Keratinocyte (primary cell): ENCODE results near the gene CD276. TPM values are rescaled to one million over a fixed set of nuclear protein-coding genes. Genes with fewer than 3 reads are reported as not detected.
A peak's percentile ranks its signal among the peaks of the same experiment; 100 is the strongest.

Source experiments
- DNase-seq: peaks from one replicate; pipeline ENCODE4 v3.0.0-alpha.2; 2011; ENCODE audit warnings: low read depth, missing footprints, low spot score
- FAIRE-seq: peaks from 2 replicates; lab custom pipeline; 2011; peaks lifted over from hg19 to GRCh38; lab: Jason Lieb, UNC
- H2AFZ ChIP-seq: 2 replicates; pipeline ENCODE4 v1.6.0; 2012; ENCODE audit warnings: low read length, control low read depth, inconsistent platforms; ENCODE audit not compliant: control insufficient read depth
- H3K27ac ChIP-seq: 2 replicates; pipeline ENCODE4 v1.5.1; 2011; ENCODE audit warnings: low read length; ENCODE audit not compliant: control insufficient read depth, insufficient read depth
- H3K27me3 ChIP-seq: 3 replicates; pipeline ENCODE4 v1.6.0; 2011; ENCODE audit warnings: low read length; ENCODE audit not compliant: control insufficient read depth, insufficient read depth; ENCODE audit errors: extremely low read depth
- H3K36me3 ChIP-seq, 2 experiments: 2 replicates in 1 of 2; 3 replicates in 1 of 2; pipeline ENCODE4 v1.5.1; 2011; ENCODE audit warnings: low read length in 2 of 2, mild to moderate bottlenecking in 1 of 2; ENCODE audit not compliant: control insufficient read depth in 2 of 2, insufficient read depth in 2 of 2; ENCODE audit errors: extremely low read depth in 1 of 2
- H3K4me1 ChIP-seq: 3 replicates; pipeline ENCODE4 v1.5.1; 2011; ENCODE audit warnings: low read length; ENCODE audit not compliant: control insufficient read depth, insufficient read depth; ENCODE audit errors: extremely low read depth
- H3K4me2 ChIP-seq: 3 replicates; pipeline ENCODE4 v1.6.0; 2011; ENCODE audit warnings: low read depth, low read length; ENCODE audit not compliant: control insufficient read depth, insufficient read depth; ENCODE audit errors: extremely low read depth
- H3K4me3 ChIP-seq, 3 experiments: fragments of 200-600 bp in 1 of 3; sonication (generic) in 1 of 3; 2 replicates in 2 of 3; 3 replicates in 1 of 3; pipeline ENCODE4 v1.5.1; 2011 to 2016; ENCODE audit warnings: low read length in 3 of 3, mild to moderate bottlenecking in 3 of 3, control low read depth in 2 of 3, inconsistent platforms in 1 of 3, low read depth in 1 of 3, mixed read lengths in 1 of 3, mixed run types in 1 of 3, moderate library complexity in 1 of 3; ENCODE audit not compliant: control insufficient read depth in 2 of 3, insufficient read depth in 2 of 3; ENCODE audit errors: extremely low read depth in 1 of 3
- H3K79me2 ChIP-seq: 2 replicates; pipeline ENCODE4 v1.6.0; 2012; ENCODE audit warnings: low read length; ENCODE audit not compliant: control insufficient read depth, insufficient read depth
- H3K9ac ChIP-seq: 3 replicates; pipeline ENCODE4 v1.6.0; 2011; ENCODE audit warnings: low read length; ENCODE audit not compliant: control insufficient read depth, insufficient read depth; ENCODE audit errors: extremely low read depth
- H3K9me1 ChIP-seq: 3 replicates; pipeline ENCODE4 v1.6.0; 2011; ENCODE audit warnings: low read length; ENCODE audit not compliant: control insufficient read depth, insufficient read depth; ENCODE audit errors: extremely low read depth
- H3K9me3 ChIP-seq: 2 replicates; pipeline ENCODE4 v1.5.1; 2012; ENCODE audit warnings: low read depth, low read length; ENCODE audit not compliant: control insufficient read depth
- H4K20me1 ChIP-seq: 3 replicates; pipeline ENCODE4 v1.6.0; 2011; ENCODE audit warnings: low read length; ENCODE audit not compliant: control insufficient read depth, insufficient read depth; ENCODE audit errors: extremely low read depth
- EZH2 ChIP-seq: IDR thresholded peaks from one replicate; pipeline ENCODE4 v1.6.1; 2012; ENCODE audit warnings: inconsistent platforms, mild to moderate bottlenecking, low read length, moderate library complexity
- dilution Hi-C: fragments of 300-500 bp; cut with MboI; formaldehyde crosslinking; loops from one replicate; pipeline ENCODE4 v1.7.0; 2020; ENCODE audit warnings: low sequenced_read_pairs; ENCODE audit not compliant: extremely low pct_ligation_motif_present
- polyA plus RNA-seq, 5 experiments: library from polyadenylated mRNA; depleted of rRNA in 3 of 5; stranded (reverse) in 3 of 5; stranded (forward) in 1 of 5; unstranded in 1 of 5; fragments of >200 nt; gene quantifications; 1 replicate in 1 of 5; 2 replicates in 3 of 5; 3 replicates in 1 of 5; pipeline versions ENCODE4 v1.2.1 to v1.2.3, GENCODE V29; 2011 to 2012; ENCODE audit warnings: missing spikeins in 2 of 5, low read depth in 1 of 5, low replicate concordance in 1 of 5
- TF ChIP-seq, protein P1 (sequence below), 3 experiments: IDR thresholded peaks in 1 of 3; conservative IDR thresholded peaks in 1 of 3; optimal IDR thresholded peaks in 1 of 3; 2 replicates in 2 of 3; 3 replicates in 1 of 3; pipeline versions ENCODE3 to v1.5.1; 2011; ENCODE audit warnings: low read length in 3 of 3, mild to moderate bottlenecking in 3 of 3, moderate library complexity in 2 of 3, control low read depth in 1 of 3, inconsistent platforms in 1 of 3; ENCODE audit not compliant: insufficient read depth in 2 of 3; ENCODE audit errors: extremely low read depth in 1 of 3

The CD276 gene
- polyA plus RNA-seq, 1 donor (not counting 4 experiments of a cell fraction or from before 2014, with no cell fraction given) = 62.9 TPM

- Histone ChIP-seq H3K9me1 (no peaks in the 10 kb centered on the region), H3K9me3 (no peaks in the 10 kb centered on the region), H4K20me1 (peaks cover 3% of the 10 kb centered on the region), H2AFZ (no peak overlapping the region), H3K79me2 (no peaks in the 10 kb centered on the region), H3K4me3 (peak overlapping the region; percentile 19 to 48 (median 27)), H3K27me3 (peaks cover 67% of the 10 kb centered on the region), H3K27ac (no peak overlapping the region), H3K36me3 (no peaks in the 10 kb centered on the region), H3K9ac (no peak overlapping the region), H3K4me1 (no peaks in the 10 kb centered on the region), H3K4me2 (peak overlapping the region; percentile 56)
- peak; percentile 97 for TF ChIP-seq EZH2
- TF ChIP-seq, protein P1, sequence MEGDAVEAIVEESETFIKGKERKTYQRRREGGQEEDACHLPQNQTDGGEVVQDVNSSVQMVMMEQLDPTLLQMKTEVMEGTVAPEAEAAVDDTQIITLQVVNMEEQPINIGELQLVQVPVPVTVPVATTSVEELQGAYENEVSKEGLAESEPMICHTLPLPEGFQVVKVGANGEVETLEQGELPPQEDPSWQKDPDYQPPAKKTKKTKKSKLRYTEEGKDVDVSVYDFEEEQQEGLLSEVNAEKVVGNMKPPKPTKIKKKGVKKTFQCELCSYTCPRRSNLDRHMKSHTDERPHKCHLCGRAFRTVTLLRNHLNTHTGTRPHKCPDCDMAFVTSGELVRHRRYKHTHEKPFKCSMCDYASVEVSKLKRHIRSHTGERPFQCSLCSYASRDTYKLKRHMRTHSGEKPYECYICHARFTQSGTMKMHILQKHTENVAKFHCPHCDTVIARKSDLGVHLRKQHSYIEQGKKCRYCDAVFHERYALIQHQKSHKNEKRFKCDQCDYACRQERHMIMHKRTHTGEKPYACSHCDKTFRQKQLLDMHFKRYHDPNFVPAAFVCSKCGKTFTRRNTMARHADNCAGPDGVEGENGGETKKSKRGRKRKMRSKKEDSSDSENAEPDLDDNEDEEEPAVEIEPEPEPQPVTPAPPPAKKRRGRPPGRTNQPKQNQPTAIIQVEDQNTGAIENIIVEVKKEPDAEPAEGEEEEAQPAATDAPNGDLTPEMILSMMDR (optimal IDR thresholded peaks at IDR 0.05 in 1 of 3, IDR thresholded peaks at IDR 0.05 in 1 of 3, conservative IDR thresholded peaks at IDR 0.05 in 1 of 3; ENCODE audit: extremely low read depth in 1 of 3, insufficient read depth in 2 of 3, low read length in 3 of 3) = no peak
- DNase-seq (no peak), FAIRE-seq (no peak)
- dilution Hi-C loops = no loop called here
Observed at GRCh38 chr15:73751899-73752805, 68.0 kb downstream of the CD276 start.

DNA sequence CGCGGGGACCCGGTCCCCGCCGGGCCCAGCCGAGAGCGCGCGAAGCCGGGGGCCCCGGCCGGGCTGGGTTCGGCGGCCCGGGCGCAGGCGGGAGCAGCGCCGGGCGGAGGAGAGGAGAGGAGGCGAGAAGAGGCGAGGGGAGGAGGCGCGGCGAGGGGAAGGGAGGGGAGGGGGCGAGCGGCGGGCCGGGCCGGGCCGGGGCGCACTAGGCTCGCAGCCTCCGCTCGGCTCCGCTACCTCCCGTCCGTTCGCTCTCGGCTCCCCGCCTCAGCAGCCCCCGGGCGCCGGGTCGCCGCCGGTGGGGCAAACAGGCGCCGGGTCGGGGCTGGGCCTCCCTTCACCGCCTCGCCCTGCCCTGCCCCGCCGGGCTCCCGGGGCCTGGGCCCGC, 68.6 kb downstream of the CD276 start:
- no peaks in the 10 kb centered on the region for H3K36me3 ChIP-seq
- H3K9me3 ChIP-seq = no peaks in the 10 kb centered on the region
- H2AFZ ChIP-seq = no peak overlapping the region
- peaks cover 4% of the 10 kb centered on the region for H4K20me1 ChIP-seq
- no peaks in the 10 kb centered on the region for H3K79me2 ChIP-seq
- DNase-seq (no peak), FAIRE-seq (no peak)
- H3K4me3 ChIP-seq = peak overlapping the region; percentile 19 to 48 (median 27)
- dilution Hi-C loops = no loop called here
- H3K4me2 ChIP-seq = peak overlapping the region; percentile 56
- TF ChIP-seq EZH2 = no peak
- TF ChIP-seq, protein P1 (optimal IDR thresholded peaks at IDR 0.05 in 1 of 3, IDR thresholded peaks at IDR 0.05 in 1 of 3, conservative IDR thresholded peaks at IDR 0.05 in 1 of 3; ENCODE audit: extremely low read depth in 1 of 3, insufficient read depth in 2 of 3, low read length in 3 of 3) = no peak
- H3K27ac ChIP-seq = no peak overlapping the region
- H3K4me1 ChIP-seq = no peaks in the 10 kb centered on the region
- no peak overlapping the region for H3K9ac ChIP-seq
- H3K9me1 ChIP-seq = no peaks in the 10 kb centered on the region
- peaks cover 70% of the 10 kb centered on the region for H3K27me3 ChIP-seq
